Measurements from ENCODE around the gene MCM3AP.

MCM3AP gene

GRCh38 chr21:46189213-46189958 is 96.0 kb downstream of the MCM3AP start:
- H3K4me3 ChIP-seq (ENCODE audit: low read depth, low read length), result no peak overlapping the region
- TF ChIP-seq CTCF (IDR thresholded peaks at IDR 0.05; ENCODE audit: low read depth, low read length), result no peak

- no peak overlapping the region for H3K4me3 ChIP-seq (ENCODE audit: low read depth, low read length)
- TF ChIP-seq CTCF (IDR thresholded peaks at IDR 0.05; ENCODE audit: low read depth, low read length), result no peak
These were observed 96.9 kb downstream of the MCM3AP start for GRCh38 chr21:46188226-46189212.

DNA sequence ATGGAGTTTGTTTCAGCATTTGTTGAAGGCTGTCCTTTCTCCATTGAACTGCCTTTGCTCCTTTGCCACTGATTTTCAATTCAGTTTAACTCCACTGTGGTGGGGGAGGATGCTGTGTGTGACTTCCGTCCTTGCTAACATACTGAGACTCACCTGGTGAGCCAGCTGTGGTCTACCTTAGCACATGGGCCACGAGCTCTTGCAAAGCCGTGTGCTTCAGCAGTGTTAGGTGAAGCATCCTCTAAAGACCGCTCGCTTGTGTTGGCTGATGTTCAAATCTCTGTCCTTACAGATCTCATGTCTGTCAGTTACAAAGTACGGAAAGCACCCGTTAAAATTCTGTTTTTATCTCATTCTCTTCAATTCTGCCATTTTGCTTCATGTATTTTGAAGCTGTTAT is 97.6 kb downstream of the MCM3AP start:
- H3K4me3 ChIP-seq (ENCODE audit: low read depth, low read length), result no peak overlapping the region
- TF ChIP-seq CTCF (IDR thresholded peaks at IDR 0.05; ENCODE audit: low read depth, low read length), result no peak

- TF ChIP-seq CTCF (IDR thresholded peaks at IDR 0.05; ENCODE audit: low read depth, low read length), result no peak
- H3K4me3 ChIP-seq (ENCODE audit: low read depth, low read length), result no peak overlapping the region
These were observed 98.2 kb downstream of the MCM3AP start for GRCh38 chr21:46187261-46187660.

- no peak for TF ChIP-seq CTCF (IDR thresholded peaks at IDR 0.05; ENCODE audit: low read depth, low read length)
- no peak overlapping the region for H3K4me3 ChIP-seq (ENCODE audit: low read depth, low read length)
These were observed 99.7 kb downstream of the MCM3AP start for GRCh38 chr21:46185716-46186115.
